GM19468 (cell line): ENCODE measurements around the gene PNMA8A.
"Not testable (repeated sequence)": the region's sequence is repeated elsewhere in the genome, so short reads cannot be mapped to it uniquely, and the experiment has no call there.

Source experiments
- ATAC-seq: cut with Tn5 transposase; IDR thresholded peaks from one replicate; pipeline ENCODE4 v1.9.1; 2021; ENCODE audit warnings: mild to moderate bottlenecking, moderate library complexity, moderate number of reproducible peaks; ENCODE audit not compliant: unreplicated experiment; ENCODE audit errors: extremely low read depth

PNMA8A gene

GRCh38 chr19:46471116-46471733, at the start of gene PNMA8A:
PNMA8A (minus strand) TSS chr19:46471563; CDS start chr19:46471035, 528 bp downstream.
- no peak for ATAC-seq

- ATAC-seq = no peak
These were observed 49.3 kb upstream of the PNMA8A start for GRCh38 chr19:46520616-46521015.

- ATAC-seq = no peak
These were observed 46.1 kb upstream of the PNMA8A start for GRCh38 chr19:46517471-46517870.

GRCh38 chr19:46515879-46516350, 44.6 kb upstream of the PNMA8A start:
- no peak for ATAC-seq

- ATAC-seq = no peak
These were observed 43.9 kb upstream of the PNMA8A start for GRCh38 chr19:46515290-46515609.

- ATAC-seq = no peak
These were observed 43.4 kb upstream of the PNMA8A start for GRCh38 chr19:46514589-46515289.

- ATAC-seq = no peak
These were observed 42.3 kb upstream of the PNMA8A start for GRCh38 chr19:46513461-46514236.

GRCh38 chr19:46511237-46511636, 39.9 kb upstream of the PNMA8A start:
- no peak for ATAC-seq

GRCh38 chr19:46508206-46508605, 36.8 kb upstream of the PNMA8A start:
- no peak for ATAC-seq

GRCh38 chr19:46503848-46504453, 32.6 kb upstream of the PNMA8A start:
- ATAC-seq = no peak

- ATAC-seq = no peak
These were observed 31.5 kb upstream of the PNMA8A start for GRCh38 chr19:46502891-46503290.

GRCh38 chr19:46499692-46500091, 28.3 kb upstream of the PNMA8A start:
- ATAC-seq = no peak

- ATAC-seq = no peak
These were observed 26.4 kb upstream of the PNMA8A start for GRCh38 chr19:46497773-46498172.

GRCh38 chr19:46496886-46497285, 25.5 kb upstream of the PNMA8A start:
- not testable (repeated sequence) for ATAC-seq

- ATAC-seq = no peak
These were observed 24.9 kb upstream of the PNMA8A start for GRCh38 chr19:46496304-46496703.

GRCh38 chr19:46495786-46496099, 24.4 kb upstream of the PNMA8A start, which contains the start of gene PNMA8B:
PNMA8B (minus strand) TSS chr19:46495867; CDS start chr19:46495465, 402 bp downstream.
- ATAC-seq = no peak

- ATAC-seq = no peak
These were observed 23.8 kb upstream of the PNMA8A start for GRCh38 chr19:46494941-46495785.

- ATAC-seq = no peak
These were observed 23.0 kb upstream of the PNMA8A start for GRCh38 chr19:46494146-46494940.
